Kidney epithelial cell (primary cell): ENCODE measurements around the gene ARSG. TPM values are rescaled to one million over a fixed set of nuclear protein-coding genes. Genes with fewer than 3 reads are reported as not detected.
"Not testable (repeated sequence)": the region's sequence is repeated elsewhere in the genome, so short reads cannot be mapped to it uniquely, and the experiment has no call there.

Source experiments
- DNase-seq: peaks from one replicate; pipeline ENCODE4 v3.0.0-alpha.2; 2010; ENCODE audit warnings: low read depth
- H3K27me3 ChIP-seq: 2 replicates; pipeline ENCODE4 v1.6.0; 2011; ENCODE audit warnings: low read length; ENCODE audit not compliant: control insufficient read depth, insufficient read depth
- H3K36me3 ChIP-seq: 2 replicates; pipeline ENCODE4 v1.5.1; 2011; ENCODE audit warnings: low read length; ENCODE audit not compliant: control insufficient read depth, insufficient read depth
- H3K4me3 ChIP-seq: 2 replicates; pipeline ENCODE4 v1.5.1; 2011; ENCODE audit warnings: low read depth, mild to moderate bottlenecking, control low read depth, low read length
- CTCF ChIP-seq: IDR thresholded peaks from 2 replicates; pipeline ENCODE4 v1.5.1; 2011; ENCODE audit warnings: mild to moderate bottlenecking, moderate library complexity, low read length, control low read depth, inconsistent platforms; ENCODE audit not compliant: insufficient read depth, poor library complexity, severe bottlenecking
- total RNA-seq: library from RNA; depleted of rRNA; stranded (reverse); fragments of >200 nt; gene quantifications from 2 replicates; pipeline ENCODE4 v1.2.3, GENCODE V29; 2015

The ARSG gene
- total RNA-seq, 1 donor from 2014 or later, result 2.9 TPM

DNA sequence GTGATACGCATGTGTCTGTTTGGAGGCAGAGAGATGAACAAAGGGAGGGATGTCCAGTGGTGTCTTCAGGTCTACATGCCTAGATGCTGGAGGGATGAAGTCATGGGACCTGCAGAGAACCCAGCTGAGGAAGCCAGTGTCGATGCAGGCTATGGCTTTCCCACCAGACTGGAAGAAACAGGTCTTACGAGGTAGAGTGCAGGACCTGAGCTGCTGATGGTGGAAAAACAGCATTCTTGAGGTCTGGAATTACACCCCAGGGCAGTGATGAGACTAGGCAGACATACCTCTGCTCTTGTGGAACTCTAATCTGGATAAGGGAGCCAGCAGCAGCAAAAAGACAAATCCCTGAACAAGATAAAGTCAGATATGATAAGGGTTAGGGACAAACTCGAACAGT lies 37.4 kb downstream of the ARSG start:
- Histone ChIP-seq H3K27me3 (no peaks in the 10 kb centered on the region), H3K36me3 (no peaks in the 10 kb centered on the region), H3K4me3 (no peak overlapping the region)
- TF ChIP-seq CTCF, result no peak
- DNase-seq, result no peak

- H3K27me3 ChIP-seq, result no peaks in the 10 kb centered on the region
- no peak for TF ChIP-seq CTCF
- DNase-seq, result no peak
- no peaks in the 10 kb centered on the region for H3K36me3 ChIP-seq
- no peak overlapping the region for H3K4me3 ChIP-seq
Observed at GRCh38 chr17:68329331-68329730, 38.0 kb downstream of the ARSG start.

- DNase-seq, H3K27me3 ChIP-seq, H3K4me3 ChIP-seq, H3K36me3 ChIP-seq: not testable (repeated sequence)
Observed at GRCh38 chr17:68331932-68332331, 40.6 kb downstream of the ARSG start.

GRCh38 chr17:68334393-68334792 lies 43.1 kb downstream of the ARSG start:
- TF ChIP-seq CTCF, result no peak
- H3K36me3 ChIP-seq, result no peaks in the 10 kb centered on the region
- no peak overlapping the region for H3K4me3 ChIP-seq
- DNase-seq, result no peak
- no peaks in the 10 kb centered on the region for H3K27me3 ChIP-seq

DNA sequence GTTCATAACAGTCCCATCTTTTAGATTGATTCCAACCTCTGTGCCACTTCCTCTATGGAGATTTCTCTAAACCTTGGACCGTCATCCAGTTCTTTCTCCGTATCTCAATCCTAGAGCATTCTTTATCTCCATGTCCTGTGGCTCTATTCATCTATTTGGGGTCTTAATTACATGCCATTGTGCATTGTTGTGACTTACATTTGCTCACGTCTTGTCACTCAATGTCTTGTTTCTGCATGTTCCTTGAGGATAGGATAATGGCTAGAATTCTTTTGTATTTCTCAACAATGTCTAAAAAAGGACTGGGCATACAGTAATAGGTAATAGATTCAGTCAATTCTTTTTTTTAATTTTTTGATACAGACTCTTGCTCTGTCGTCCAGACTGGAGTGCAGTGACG lies 50.2 kb downstream of the ARSG start:
- no peak for TF ChIP-seq CTCF

GRCh38 chr17:68343976-68344375 lies 52.7 kb downstream of the ARSG start:
- Histone ChIP-seq H3K36me3 (no peaks in the 10 kb centered on the region), H3K4me3 (no peak overlapping the region), H3K27me3 (no peaks in the 10 kb centered on the region)
- DNase-seq, result no peak
- no peak for TF ChIP-seq CTCF

More for the DNA sequence above, 50.2 kb downstream of the ARSG start:
- no peaks in the 10 kb centered on the region for H3K36me3 ChIP-seq
- no peak overlapping the region for H3K4me3 ChIP-seq
- DNase-seq, result no peak
- H3K27me3 ChIP-seq, result no peaks in the 10 kb centered on the region
